ENCODE measurements around the gene SLC2A11.

The SLC2A11 gene

GRCh38 chr22:23857606-23858483, at the start of gene SLC2A11:
SLC2A11 (plus strand) TSS chr22:23857875; CDS start chr22:23858000, 125 bp downstream.
- H3K27me3 ChIP-seq (ENCODE audit: control insufficient read depth, insufficient read depth, low read length): no peaks in the 10 kb centered on the region
- H3K9ac ChIP-seq (ENCODE audit: low read length): peak within 1 kb of the TSS; percentile 82
- peak within 1 kb of the TSS; percentile 97 for H3K4me3 ChIP-seq (ENCODE audit: low read length)
- peaks cover 7% of the 10 kb centered on the region for H3K4me1 ChIP-seq (ENCODE audit: control insufficient read depth, low read depth, low read length)
- no peaks in the 10 kb centered on the region for H3K36me3 ChIP-seq (ENCODE audit: control insufficient read depth, low read depth, low read length)
- peak within 1 kb of the TSS; percentile 84 for H3K27ac ChIP-seq (ENCODE audit: low read length)
- no peaks in the 10 kb centered on the region for H3K9me3 ChIP-seq (ENCODE audit: control insufficient read depth, low read depth, low read length)

GRCh38 chr22:23812378-23812777, 45.3 kb upstream of the SLC2A11 start:
- Histone ChIP-seq H3K27me3 (ENCODE audit: control insufficient read depth, insufficient read depth, low read length) (no peaks in the 10 kb centered on the region), H3K9ac (ENCODE audit: low read length) (no peak overlapping the region), H3K9me3 (ENCODE audit: control insufficient read depth, low read depth, low read length) (no peaks in the 10 kb centered on the region), H3K27ac (ENCODE audit: low read length) (no peak overlapping the region), H3K36me3 (ENCODE audit: control insufficient read depth, low read depth, low read length) (peaks cover 24% of the 10 kb centered on the region), H3K4me3 (ENCODE audit: low read length) (no peak overlapping the region), H3K4me1 (ENCODE audit: control insufficient read depth, low read depth, low read length) (no peaks in the 10 kb centered on the region)

DNA sequence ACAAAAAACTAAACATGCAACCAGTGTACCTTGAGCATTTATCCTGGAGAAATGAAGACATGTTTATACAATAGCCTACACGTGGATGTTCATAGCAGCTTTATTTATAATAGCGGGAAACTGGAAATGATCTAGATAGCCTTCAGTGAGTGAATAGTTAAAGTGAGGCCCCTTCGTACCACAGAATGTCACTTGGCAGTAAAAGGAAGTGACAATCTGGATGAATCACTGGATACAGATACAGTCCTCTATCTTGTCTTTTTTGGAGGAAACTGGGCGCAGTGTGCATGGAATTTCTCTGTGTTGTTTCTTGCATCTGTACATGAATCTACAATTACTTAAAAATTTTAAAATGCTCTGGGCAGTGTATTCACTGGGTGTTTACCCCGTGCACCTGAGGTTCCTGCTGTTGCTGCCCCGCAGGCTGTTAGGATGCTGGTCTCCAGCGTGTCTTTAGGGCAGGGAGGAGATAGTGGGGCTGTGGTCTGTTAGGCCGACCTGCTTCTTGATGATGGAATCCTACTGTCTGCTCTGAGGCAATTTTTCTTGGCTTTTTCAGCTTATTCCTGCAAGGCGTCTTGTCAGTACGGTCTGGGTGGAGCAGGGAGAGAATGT, 42.0 kb upstream of the SLC2A11 start:
- H3K9ac ChIP-seq (ENCODE audit: low read length): no peak overlapping the region

DNA sequence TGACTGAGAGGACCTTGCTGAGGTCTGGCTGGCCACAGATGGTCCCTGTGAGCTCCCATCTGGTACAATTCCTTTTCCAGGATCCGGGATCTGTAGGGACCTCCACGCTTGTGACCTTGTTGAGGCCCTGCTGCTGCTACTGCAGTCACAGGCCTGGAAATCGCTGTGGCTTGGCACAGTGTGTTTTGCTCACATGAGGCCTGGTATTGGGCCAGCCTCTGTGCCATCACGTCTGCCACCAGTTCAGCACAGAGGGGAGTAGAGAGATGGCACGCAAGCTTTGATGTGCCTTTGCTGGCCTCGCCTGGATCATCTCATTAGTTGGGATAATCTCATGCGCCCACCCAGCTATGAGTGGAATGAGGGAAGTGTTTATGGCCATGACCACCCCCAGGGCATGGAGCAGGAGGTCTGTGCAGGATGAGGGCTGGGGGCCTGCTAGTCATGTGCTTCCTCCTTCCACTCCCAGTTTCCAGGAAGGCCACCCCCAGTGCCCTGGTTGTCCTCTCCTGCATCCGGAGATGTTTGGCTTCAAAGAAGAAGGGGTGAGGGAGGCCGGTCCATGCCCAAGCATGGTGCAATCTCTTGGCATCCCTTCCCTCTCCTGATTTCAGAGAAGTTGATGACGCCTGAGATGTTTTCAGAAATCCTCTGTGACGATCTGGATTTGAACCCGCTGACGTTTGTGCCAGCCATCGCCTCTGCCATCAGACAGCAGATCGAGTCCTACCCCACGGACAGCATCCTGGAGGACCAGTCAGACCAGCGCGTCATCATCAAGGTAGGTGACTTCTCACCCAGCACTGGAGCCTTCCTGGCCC, 41.3 kb upstream of the SLC2A11 start:
- Histone ChIP-seq H3K4me1 (ENCODE audit: control insufficient read depth, low read depth, low read length) (no peaks in the 10 kb centered on the region), H3K4me3 (ENCODE audit: low read length) (no peak overlapping the region), H3K27me3 (ENCODE audit: control insufficient read depth, insufficient read depth, low read length) (no peaks in the 10 kb centered on the region), H3K9me3 (ENCODE audit: control insufficient read depth, low read depth, low read length) (no peaks in the 10 kb centered on the region), H3K27ac (ENCODE audit: low read length) (no peak overlapping the region), H3K36me3 (ENCODE audit: control insufficient read depth, low read depth, low read length) (peaks cover 52% of the 10 kb centered on the region), H3K9ac (ENCODE audit: low read length) (no peak overlapping the region)

More for the DNA sequence above, 42.0 kb upstream of the SLC2A11 start:
- peaks cover 49% of the 10 kb centered on the region for H3K36me3 ChIP-seq (ENCODE audit: control insufficient read depth, low read depth, low read length)
- no peak overlapping the region for H3K27ac ChIP-seq (ENCODE audit: low read length)
- H3K9me3 ChIP-seq (ENCODE audit: control insufficient read depth, low read depth, low read length): no peaks in the 10 kb centered on the region
- no peak overlapping the region for H3K4me3 ChIP-seq (ENCODE audit: low read length)
- H3K27me3 ChIP-seq (ENCODE audit: control insufficient read depth, insufficient read depth, low read length): no peaks in the 10 kb centered on the region
- H3K4me1 ChIP-seq (ENCODE audit: control insufficient read depth, low read depth, low read length): no peaks in the 10 kb centered on the region

DNA sequence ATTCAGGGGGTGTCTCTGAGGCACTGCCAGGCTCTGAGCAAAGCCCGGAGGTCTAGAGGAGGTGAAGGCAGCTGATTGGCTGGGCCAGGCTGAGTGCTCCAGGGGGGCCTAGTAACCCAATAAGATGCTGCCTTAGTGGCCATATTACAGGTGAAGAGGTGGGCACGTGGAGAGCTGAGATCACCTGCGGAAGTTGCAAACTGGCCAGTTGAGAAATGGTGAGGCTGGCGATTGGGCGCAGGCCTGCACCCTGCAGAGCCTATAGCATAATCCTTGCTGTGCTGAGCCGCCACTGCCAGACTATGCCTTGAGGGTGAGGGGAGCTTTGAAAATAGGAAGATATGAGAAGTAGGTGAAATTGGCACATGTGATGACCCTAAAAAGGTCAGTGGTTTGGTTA, 40.5 kb upstream of the SLC2A11 start:
- Histone ChIP-seq H3K4me1 (ENCODE audit: control insufficient read depth, low read depth, low read length) (no peaks in the 10 kb centered on the region), H3K9ac (ENCODE audit: low read length) (no peak overlapping the region), H3K27ac (ENCODE audit: low read length) (no peak overlapping the region), H3K9me3 (ENCODE audit: control insufficient read depth, low read depth, low read length) (no peaks in the 10 kb centered on the region), H3K36me3 (ENCODE audit: control insufficient read depth, low read depth, low read length) (peaks cover 55% of the 10 kb centered on the region), H3K27me3 (ENCODE audit: control insufficient read depth, insufficient read depth, low read length) (no peaks in the 10 kb centered on the region), H3K4me3 (ENCODE audit: low read length) (no peak overlapping the region)

GRCh38 chr22:23818541-23818940, 39.1 kb upstream of the SLC2A11 start:
- H3K9me3 ChIP-seq (ENCODE audit: control insufficient read depth, low read depth, low read length): no peaks in the 10 kb centered on the region
- H3K36me3 ChIP-seq (ENCODE audit: control insufficient read depth, low read depth, low read length): peaks cover 61% of the 10 kb centered on the region

GRCh38 chr22:23820748-23821211, 36.9 kb upstream of the SLC2A11 start:
- no peaks in the 10 kb centered on the region for H3K4me1 ChIP-seq (ENCODE audit: control insufficient read depth, low read depth, low read length)
- no peak overlapping the region for H3K27ac ChIP-seq (ENCODE audit: low read length)
- peaks cover 84% of the 10 kb centered on the region for H3K36me3 ChIP-seq (ENCODE audit: control insufficient read depth, low read depth, low read length)
- no peak overlapping the region for H3K9ac ChIP-seq (ENCODE audit: low read length)
- no peaks in the 10 kb centered on the region for H3K27me3 ChIP-seq (ENCODE audit: control insufficient read depth, insufficient read depth, low read length)
- H3K4me3 ChIP-seq (ENCODE audit: low read length): no peak overlapping the region
- no peaks in the 10 kb centered on the region for H3K9me3 ChIP-seq (ENCODE audit: control insufficient read depth, low read depth, low read length)

More at GRCh38 chr22:23818541-23818940, 39.1 kb upstream of the SLC2A11 start:
- Histone ChIP-seq H3K27me3 (ENCODE audit: control insufficient read depth, insufficient read depth, low read length) (no peaks in the 10 kb centered on the region), H3K9ac (ENCODE audit: low read length) (no peak overlapping the region), H3K4me1 (ENCODE audit: control insufficient read depth, low read depth, low read length) (no peaks in the 10 kb centered on the region), H3K4me3 (ENCODE audit: low read length) (no peak overlapping the region), H3K27ac (ENCODE audit: low read length) (no peak overlapping the region)

GRCh38 chr22:23822101-23822671, 35.5 kb upstream of the SLC2A11 start:
- no peaks in the 10 kb centered on the region for H3K9me3 ChIP-seq (ENCODE audit: control insufficient read depth, low read depth, low read length)
- H3K9ac ChIP-seq (ENCODE audit: low read length): no peak overlapping the region
- H3K4me3 ChIP-seq (ENCODE audit: low read length): no peak overlapping the region
- H3K27ac ChIP-seq (ENCODE audit: low read length): no peak overlapping the region
- H3K36me3 ChIP-seq (ENCODE audit: control insufficient read depth, low read depth, low read length): peaks cover 85% of the 10 kb centered on the region
- H3K27me3 ChIP-seq (ENCODE audit: control insufficient read depth, insufficient read depth, low read length): no peaks in the 10 kb centered on the region
- no peaks in the 10 kb centered on the region for H3K4me1 ChIP-seq (ENCODE audit: control insufficient read depth, low read depth, low read length)

DNA sequence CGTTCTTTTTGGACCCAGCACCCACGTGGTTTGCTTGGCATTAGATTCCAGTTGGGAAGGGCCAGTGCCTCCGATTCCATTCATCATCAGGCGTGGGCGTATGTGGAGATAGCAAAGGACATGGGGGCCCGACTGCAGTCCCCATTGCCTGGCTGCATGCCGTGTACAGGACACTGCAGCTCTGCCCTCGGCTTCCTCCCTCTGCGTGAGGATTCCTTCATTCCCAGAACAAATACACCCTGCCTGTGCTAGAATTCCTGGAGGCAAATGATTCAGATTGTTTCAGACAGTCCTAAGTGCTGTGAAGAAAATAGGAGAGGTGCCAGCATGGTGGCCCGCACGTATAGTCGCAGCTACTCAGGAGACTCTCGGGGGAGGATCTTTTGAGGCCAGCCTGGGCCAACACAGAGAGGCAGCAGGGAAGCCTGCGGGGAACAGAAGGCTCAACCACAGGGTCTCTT, 34.3 kb upstream of the SLC2A11 start:
- no peaks in the 10 kb centered on the region for H3K4me1 ChIP-seq (ENCODE audit: control insufficient read depth, low read depth, low read length)
- no peak overlapping the region for H3K4me3 ChIP-seq (ENCODE audit: low read length)
- H3K9me3 ChIP-seq (ENCODE audit: control insufficient read depth, low read depth, low read length): no peaks in the 10 kb centered on the region
- no peak overlapping the region for H3K9ac ChIP-seq (ENCODE audit: low read length)
- no peak overlapping the region for H3K27ac ChIP-seq (ENCODE audit: low read length)
- no peaks in the 10 kb centered on the region for H3K27me3 ChIP-seq (ENCODE audit: control insufficient read depth, insufficient read depth, low read length)
- H3K36me3 ChIP-seq (ENCODE audit: control insufficient read depth, low read depth, low read length): peaks cover 85% of the 10 kb centered on the region

DNA sequence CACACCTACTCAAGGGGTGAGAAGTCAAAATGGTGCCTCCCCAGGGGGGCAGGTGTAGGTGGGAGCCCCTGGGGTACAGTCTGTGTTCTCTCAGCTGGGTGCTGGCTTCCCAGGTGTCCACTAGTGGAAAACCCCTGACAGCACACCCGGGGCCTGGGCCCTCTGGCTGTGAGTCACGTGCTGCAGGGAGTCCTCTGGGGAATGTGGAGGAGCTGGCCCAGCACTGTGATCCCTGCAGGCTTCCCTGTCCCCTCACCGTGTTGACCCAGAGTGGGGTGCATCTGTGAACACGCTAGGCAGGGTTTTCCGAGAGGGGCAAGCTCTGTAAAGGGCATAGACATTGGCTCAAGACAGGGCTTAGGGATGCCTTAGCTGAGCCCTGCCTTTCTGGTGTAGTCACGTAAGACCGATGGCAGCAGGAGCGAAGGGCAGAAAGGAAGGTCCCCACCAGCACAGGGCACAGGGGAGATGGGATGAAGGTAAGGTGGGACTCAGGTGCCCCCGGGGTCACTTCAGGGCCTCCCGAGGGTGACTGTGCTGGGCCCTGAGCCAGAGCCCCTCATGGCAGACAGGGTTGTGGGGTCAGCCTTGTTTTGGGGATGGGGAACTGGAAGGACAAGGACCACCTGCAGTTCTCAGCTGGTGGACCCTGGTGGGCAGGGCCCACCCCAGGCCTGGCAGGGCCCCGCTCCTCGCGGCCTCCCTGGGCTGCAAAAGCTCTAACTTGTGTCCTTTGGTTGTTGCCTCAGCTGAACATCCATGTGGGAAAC, 33.0 kb upstream of the SLC2A11 start:
- H3K27me3 ChIP-seq (ENCODE audit: control insufficient read depth, insufficient read depth, low read length): no peaks in the 10 kb centered on the region
- H3K27ac ChIP-seq (ENCODE audit: low read length): no peak overlapping the region
- no peaks in the 10 kb centered on the region for H3K9me3 ChIP-seq (ENCODE audit: control insufficient read depth, low read depth, low read length)
- peaks cover 81% of the 10 kb centered on the region for H3K36me3 ChIP-seq (ENCODE audit: control insufficient read depth, low read depth, low read length)
- no peaks in the 10 kb centered on the region for H3K4me1 ChIP-seq (ENCODE audit: control insufficient read depth, low read depth, low read length)
- no peak overlapping the region for H3K9ac ChIP-seq (ENCODE audit: low read length)
- no peak overlapping the region for H3K4me3 ChIP-seq (ENCODE audit: low read length)

All from iPS-18a (cell line).